Ectodermal cell (in vitro differentiated cells): ENCODE data around the gene AWAT1.
"Not testable (repeated sequence)": the region's sequence is repeated elsewhere in the genome, so short reads cannot be mapped to it uniquely, and the experiment has no call there.

ENCODE experiments used
- H3K27ac ChIP-seq: 2 replicates; pipeline ENCODE4 v1.7.0; 2013; ENCODE audit warnings: mild to moderate bottlenecking, low read depth, low read length; ENCODE audit not compliant: insufficient read depth, poor library complexity, severe bottlenecking
- H3K27me3 ChIP-seq: 2 replicates; pipeline ENCODE4 v1.7.0; 2013; ENCODE audit warnings: mild to moderate bottlenecking, low read length; ENCODE audit not compliant: insufficient read depth, control insufficient read depth, poor library complexity, severe bottlenecking
- H3K36me3 ChIP-seq: one replicate; pipeline ENCODE4 v1.7.0; 2013; ENCODE audit warnings: low read length; ENCODE audit not compliant: control insufficient read depth, insufficient read depth
- H3K4me1 ChIP-seq: one replicate; pipeline ENCODE4 v1.7.0; 2013; ENCODE audit warnings: low read length; ENCODE audit not compliant: control insufficient read depth, insufficient read depth
- H3K4me3 ChIP-seq: 2 replicates; pipeline ENCODE4 v1.7.0; 2013; ENCODE audit warnings: low read depth, low read length, control low read depth; ENCODE audit not compliant: insufficient read depth
- H3K9me3 ChIP-seq: 2 replicates; pipeline ENCODE4 v1.7.0; 2013; ENCODE audit warnings: mild to moderate bottlenecking, low read length, moderate library complexity; ENCODE audit not compliant: control insufficient read depth
- WGBS, 2 experiments: methylation state at CpG; one replicate each; pipeline ENCODE4 v1.1.7; 2013; ENCODE audit warnings: missing lambda C conversion rate in 2 of 2; 5-methylcytosine and 5-hydroxymethylcytosine counted together

Gene AWAT1

DNA sequence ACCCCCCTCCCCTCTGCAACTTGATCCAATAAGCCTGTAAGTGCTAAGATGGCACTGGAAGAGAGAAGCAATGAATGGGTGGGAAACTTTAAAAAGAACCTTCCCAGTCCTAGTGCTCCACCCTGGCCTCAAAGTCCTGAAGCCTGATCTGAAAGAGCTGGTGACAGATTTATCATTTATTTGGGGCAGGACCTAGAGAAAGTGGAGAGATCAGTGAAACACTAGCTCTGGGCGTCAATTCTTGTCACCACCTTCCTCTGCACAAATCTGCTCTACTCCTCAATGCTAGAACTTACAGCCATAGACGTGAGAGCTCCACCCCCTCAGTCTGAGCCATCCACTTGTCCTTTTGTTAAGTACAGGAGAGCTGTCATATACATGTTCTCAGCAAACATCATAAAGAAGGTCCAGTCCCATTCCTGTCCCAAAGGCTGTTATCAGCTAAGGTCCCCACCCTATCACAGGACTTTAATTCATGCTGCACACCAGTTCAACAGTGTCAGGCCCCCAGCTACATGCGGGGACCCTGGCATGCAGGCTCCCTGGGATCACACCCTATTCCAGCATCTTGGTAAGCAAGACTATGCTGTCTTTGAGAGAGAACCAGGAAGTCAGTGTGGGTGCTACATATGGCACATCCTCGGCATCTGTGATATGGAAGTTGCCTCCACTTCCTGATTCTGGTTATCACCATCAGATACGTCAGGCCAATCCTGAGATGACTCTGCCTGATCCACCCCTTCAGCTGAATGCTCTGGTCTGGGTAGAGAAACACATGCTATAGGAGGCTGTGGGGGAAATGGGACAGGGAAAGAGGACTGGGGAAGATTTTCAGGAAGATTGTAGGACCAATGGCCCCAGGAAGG is 23.2 kb downstream of the AWAT1 start:
- Histone ChIP-seq H3K4me3 (no peak overlapping the region), H3K27ac (no peak overlapping the region), H3K27me3 (no peaks in the 10 kb centered on the region), H3K9me3 (no peaks in the 10 kb centered on the region), H3K36me3 (no peaks in the 10 kb centered on the region), H3K4me1 (no peaks in the 10 kb centered on the region)
- WGBS, 2 experiments = 87 to 91% methylated on average over 5 of the region's 5 CpGs

DNA sequence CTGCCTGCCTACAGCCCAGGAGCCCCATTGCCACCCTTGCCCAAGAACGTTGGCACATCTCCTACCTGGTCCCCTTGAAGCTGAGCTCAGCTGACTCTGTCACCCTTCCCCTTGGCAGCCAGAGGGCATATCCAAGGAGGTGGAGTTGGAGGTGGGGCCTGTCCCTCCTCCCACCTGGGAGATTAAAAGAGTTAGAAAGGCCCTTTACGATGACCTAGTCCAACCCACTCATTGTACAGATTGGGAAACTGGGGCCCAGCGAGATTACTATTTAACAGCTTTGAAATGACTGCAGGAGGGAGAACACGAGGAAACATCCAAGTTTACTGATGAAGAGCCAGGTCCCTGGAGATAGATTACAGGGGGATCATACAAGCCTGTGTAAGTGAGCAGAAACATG is 25.6 kb downstream of the AWAT1 start, which contains the start of gene P2RY4:
TSS of gene P2RY4 (minus strand) at position 101 of the 400 bp plus-strand sequence. CDS start 580 bp downstream, outside the sequence.
- no peak within 1 kb of the TSS for H3K27ac ChIP-seq
- WGBS, 2 experiments = 88 to 90% methylated on average over 3 to 4 of the region's 4 CpGs
- no peaks in the 10 kb centered on the region for H3K9me3 ChIP-seq
- H3K27me3 ChIP-seq = no peaks in the 10 kb centered on the region
- H3K4me3 ChIP-seq = no peak within 1 kb of the TSS
- H3K4me1 ChIP-seq = no peaks in the 10 kb centered on the region
- H3K36me3 ChIP-seq = no peaks in the 10 kb centered on the region

DNA sequence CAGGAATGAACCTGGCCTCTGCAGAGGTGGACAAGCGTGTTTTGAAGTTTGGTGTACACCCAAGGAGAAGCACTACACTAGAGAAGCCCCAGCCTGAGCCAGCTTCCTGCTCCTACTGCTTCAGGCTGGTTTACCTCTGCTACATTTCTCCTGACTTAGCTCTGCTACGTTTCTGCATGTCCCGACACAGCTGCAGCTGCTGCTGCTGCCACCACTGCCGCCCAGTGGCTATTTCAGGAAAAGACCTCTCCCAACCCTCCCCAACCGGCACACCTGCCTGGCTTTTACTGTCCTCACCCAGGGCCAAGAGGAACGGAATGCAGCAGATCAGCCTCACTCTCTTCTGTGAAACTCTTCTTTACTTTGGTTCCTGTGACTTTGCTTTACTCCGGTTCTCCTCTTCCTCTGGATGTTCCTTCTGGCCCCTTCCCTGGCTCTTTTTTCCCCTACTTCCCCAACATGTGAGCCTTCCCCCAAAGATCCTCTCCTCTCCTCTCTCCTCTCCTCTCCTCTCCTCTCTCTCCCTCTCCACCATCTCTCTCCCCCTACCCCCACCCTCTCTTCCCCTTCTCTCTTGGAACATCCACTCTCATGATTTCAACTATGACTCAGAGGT is 28.6 kb downstream of the AWAT1 start:
- no peak overlapping the region for H3K27ac ChIP-seq
- H3K4me1 ChIP-seq = no peaks in the 10 kb centered on the region
- no peaks in the 10 kb centered on the region for H3K36me3 ChIP-seq
- no peak overlapping the region for H3K4me3 ChIP-seq
- no peaks in the 10 kb centered on the region for H3K9me3 ChIP-seq
- no peaks in the 10 kb centered on the region for H3K27me3 ChIP-seq
- 4 to 9% methylated on average over 7 of the region's 7 CpGs for WGBS, 2 experiments

DNA sequence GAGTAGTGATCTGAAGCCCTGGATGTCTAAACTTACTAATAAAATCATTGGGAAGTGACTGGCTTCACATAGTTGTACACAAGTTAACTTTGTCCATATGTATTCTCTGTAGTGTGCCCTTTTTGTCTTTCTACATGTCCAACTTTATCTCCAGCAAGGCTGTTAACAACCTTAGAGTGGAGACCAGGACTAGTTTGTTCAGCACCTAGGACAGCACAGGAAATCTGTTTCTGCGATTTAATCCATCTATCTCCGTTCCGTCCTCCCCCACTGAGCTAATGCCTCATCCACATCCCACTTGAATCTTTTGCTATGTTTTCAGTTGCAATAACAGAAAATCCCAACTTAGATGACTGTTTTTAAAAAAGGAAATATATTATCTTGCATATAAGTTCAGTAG is 30.3 kb downstream of the AWAT1 start:
- Histone ChIP-seq H3K27ac (no peak overlapping the region), H3K4me3 (no peak overlapping the region), H3K4me1 (no peaks in the 10 kb centered on the region), H3K27me3 (no peaks in the 10 kb centered on the region), H3K9me3 (no peaks in the 10 kb centered on the region), H3K36me3 (no peaks in the 10 kb centered on the region)
- WGBS, 2 experiments = 55 to 58% methylated on average over 3 of the region's 3 CpGs

DNA sequence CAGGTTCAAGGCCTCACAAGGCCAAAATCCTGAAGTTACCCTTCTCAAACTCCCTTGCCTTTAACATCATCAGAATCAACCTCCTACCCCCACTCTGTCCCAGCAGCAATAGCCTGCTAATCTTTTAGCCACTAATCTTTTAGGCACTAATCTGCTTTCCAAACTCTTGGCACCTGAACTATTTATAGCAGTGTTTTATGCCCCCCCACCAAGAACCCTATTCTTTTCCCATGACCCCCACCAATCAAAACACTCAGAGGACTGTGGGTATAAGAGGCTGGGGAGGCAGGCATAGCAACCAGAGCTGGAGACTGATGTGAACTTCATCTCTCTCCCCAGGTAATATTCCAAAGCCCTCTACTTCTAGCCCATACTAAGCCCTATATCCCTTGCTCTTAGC is 33.6 kb downstream of the AWAT1 start, which contains the start of gene ARR3:
TSS of gene ARR3 (plus strand) at position 301 of the 400 bp plus-strand sequence. CDS start 1,052 bp downstream, outside the sequence.
- Histone ChIP-seq H3K36me3 (no peaks in the 10 kb centered on the region), H3K27ac (no peak within 1 kb of the TSS), H3K4me1 (no peaks in the 10 kb centered on the region), H3K9me3 (no peaks in the 10 kb centered on the region), H3K4me3 (no peak within 1 kb of the TSS), H3K27me3 (no peaks in the 10 kb centered on the region)

DNA sequence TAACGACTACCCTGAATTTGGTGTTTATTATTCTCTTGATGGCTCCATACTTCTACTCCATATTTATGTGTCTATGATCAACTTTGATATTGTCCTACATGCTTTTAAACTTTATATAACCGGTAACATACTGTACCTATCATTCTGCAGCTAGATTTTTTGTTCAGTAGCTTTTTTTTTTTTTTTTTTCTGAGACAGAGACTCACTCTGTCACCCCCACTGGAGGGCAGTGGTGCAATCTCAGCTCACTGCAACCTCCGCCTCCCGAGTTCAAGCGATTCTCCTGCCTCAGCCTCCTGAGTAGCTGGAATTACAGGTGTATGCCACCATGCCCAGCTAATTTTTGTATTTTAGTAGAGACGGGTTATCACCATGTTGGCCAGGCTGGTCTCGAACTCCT is 39.6 kb downstream of the AWAT1 start:
- 83 to 89% methylated on average over 5 to 7 of the region's 7 CpGs for WGBS, 2 experiments
- not testable (repeated sequence) for H3K27me3 ChIP-seq, H3K4me3 ChIP-seq, H3K9me3 ChIP-seq, H3K27ac ChIP-seq, H3K4me1 ChIP-seq, H3K36me3 ChIP-seq

DNA sequence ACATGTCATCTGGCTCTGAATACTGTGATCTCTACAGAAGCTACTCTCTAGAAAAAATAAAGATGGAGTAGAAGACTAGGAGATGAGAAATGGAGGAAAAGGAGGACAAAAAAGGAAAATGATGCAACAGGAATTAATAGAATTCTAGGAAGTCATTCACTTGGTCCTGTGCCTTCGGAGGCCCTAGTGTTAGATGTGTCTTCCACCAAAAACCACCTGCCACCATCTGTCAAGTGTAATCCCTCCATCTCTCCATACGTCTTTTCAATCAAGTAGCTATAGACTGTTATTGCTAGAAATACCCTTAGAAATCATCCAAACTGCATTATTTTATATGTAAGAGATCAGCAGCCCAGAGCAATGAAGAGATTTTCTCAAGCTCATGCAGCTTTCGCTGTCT is 44.6 kb downstream of the AWAT1 start:
- Histone ChIP-seq H3K36me3 (no peaks in the 10 kb centered on the region), H3K4me1 (no peaks in the 10 kb centered on the region), H3K9me3 (no peaks in the 10 kb centered on the region), H3K4me3 (no peak overlapping the region), H3K27ac (no peak overlapping the region), H3K27me3 (no peaks in the 10 kb centered on the region)
- WGBS, 2 experiments = 94 to 100% methylated on average over 1 to 3 of the region's 3 CpGs

DNA sequence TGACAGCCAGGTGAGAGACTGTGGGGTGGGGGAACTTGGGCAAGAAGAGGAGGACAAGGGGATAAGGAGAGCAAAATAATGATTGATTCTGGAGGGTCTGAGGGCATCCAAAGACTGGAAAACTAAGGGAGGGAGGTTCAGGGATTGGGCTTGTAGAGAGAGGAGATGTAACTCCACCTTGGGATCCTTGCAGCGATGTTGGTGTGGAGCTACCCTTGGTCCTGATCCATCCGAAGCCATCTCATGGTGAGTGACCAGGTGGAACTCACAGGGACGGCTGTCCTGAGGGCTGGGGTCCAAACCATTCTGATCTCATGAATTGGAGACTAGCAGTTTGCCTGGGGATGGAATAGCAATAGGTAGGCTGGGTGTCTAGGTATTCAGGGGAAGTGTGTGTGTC is 46.1 kb downstream of the AWAT1 start:
- Histone ChIP-seq H3K4me1 (no peaks in the 10 kb centered on the region), H3K27ac (no peak overlapping the region), H3K9me3 (no peaks in the 10 kb centered on the region), H3K27me3 (no peaks in the 10 kb centered on the region), H3K4me3 (no peak overlapping the region), H3K36me3 (no peaks in the 10 kb centered on the region)
- 87 to 89% methylated on average over 3 of the region's 3 CpGs for WGBS, 2 experiments

DNA sequence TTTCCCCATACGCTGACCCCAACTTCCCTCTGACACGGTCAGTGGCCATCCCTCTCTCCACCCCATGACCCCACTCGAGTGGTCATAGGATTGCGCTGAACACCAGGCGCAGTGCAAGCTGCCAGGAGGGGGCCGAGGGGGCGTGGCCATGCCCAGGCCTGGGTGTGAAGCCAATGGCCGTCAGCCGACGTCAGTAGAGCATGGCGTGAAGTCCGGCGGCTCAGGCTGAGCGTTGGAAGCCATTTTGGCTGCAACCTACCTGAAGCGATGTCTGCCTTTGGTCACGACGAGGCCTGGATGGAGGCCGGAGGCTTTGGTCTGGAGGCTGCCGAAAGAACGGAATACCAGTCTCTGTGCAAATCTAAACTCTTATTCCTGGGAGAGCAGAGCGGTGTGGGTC is 47.5 kb downstream of the AWAT1 start, which contains the start of gene RAB41:
TSS of gene RAB41 (plus strand) at position 222 of the 400 bp plus-strand sequence. CDS start at position 268, 46 bp downstream.
- no peak within 1 kb of the TSS for H3K27ac ChIP-seq
- no peaks in the 10 kb centered on the region for H3K27me3 ChIP-seq
- no peak within 1 kb of the TSS for H3K4me3 ChIP-seq
- H3K36me3 ChIP-seq = no peaks in the 10 kb centered on the region
- H3K9me3 ChIP-seq = no peaks in the 10 kb centered on the region
- H3K4me1 ChIP-seq = no peaks in the 10 kb centered on the region
- WGBS, 2 experiments = 93 to 97% methylated on average over 21 of the region's 21 CpGs

DNA sequence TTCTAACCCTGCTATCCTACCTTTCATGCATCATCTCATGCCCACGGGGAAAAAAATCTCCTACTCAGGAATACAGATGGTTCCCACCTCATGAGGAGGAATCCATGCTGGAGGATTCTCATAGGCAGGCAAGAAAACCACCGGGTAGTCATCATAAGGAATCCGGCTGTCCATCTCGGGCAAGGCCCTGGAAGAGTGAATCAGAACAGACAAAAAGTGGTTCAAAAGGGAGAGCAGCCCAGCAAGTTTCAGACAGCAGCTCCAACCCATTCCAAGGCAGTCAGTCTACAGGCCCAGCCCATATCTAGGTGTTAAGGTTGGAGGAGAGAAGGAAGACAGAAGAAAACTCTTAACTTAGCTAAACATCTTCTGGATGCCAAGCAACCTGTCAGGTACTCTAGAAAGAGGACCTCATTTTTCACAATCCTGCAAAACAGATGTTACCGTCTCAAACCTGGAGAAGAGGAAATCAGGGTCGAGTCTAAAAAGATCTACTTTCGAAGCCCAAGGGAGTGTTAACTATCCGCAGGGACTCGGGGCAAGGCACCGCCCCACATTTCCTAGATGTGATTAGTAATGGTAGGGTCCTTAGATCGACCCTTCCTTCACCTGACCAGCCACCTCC is 54.8 kb downstream of the AWAT1 start:
- Histone ChIP-seq H3K9me3 (no peaks in the 10 kb centered on the region), H3K27ac (no peak overlapping the region), H3K4me1 (no peaks in the 10 kb centered on the region), H3K36me3 (no peaks in the 10 kb centered on the region), H3K4me3 (peak overlapping the region; percentile 73), H3K27me3 (no peaks in the 10 kb centered on the region)
- 29 to 35% methylated on average over 10 to 11 of the region's 11 CpGs for WGBS, 2 experiments
